Upper lobe of left lung (tissue), 6 donors: ENCODE results near the gene XRCC5. TPM values are rescaled to one million over a fixed set of nuclear protein-coding genes. Genes with fewer than 3 reads are reported as not detected.
A peak's percentile ranks its signal among the peaks of the same experiment; 100 is the strongest.

Experiments used
- ATAC-seq, 2 donors: fragments of 200-7000 bp; cut with Tn5 transposase; one replicate each; pipeline ENCODE4 v1.9.1; 2022; ENCODE audit warnings: mild to moderate bottlenecking in 2 of 2, moderate library complexity in 2 of 2; ENCODE audit not compliant: low FRiP score in 2 of 2
- DNase-seq, 2 donors: peaks; one replicate each; pipeline ENCODE4 v3.0.0-alpha.2; 2019 to 2020
- H3K27ac ChIP-seq, 4 donors: fragments of 200-600 bp; sonication (generic); one replicate each; pipeline ENCODE4 v1.5.1; 2016 to 2019
- H3K27me3 ChIP-seq, 4 donors: fragments of 200-600 bp; sonication (generic); one replicate each; pipeline ENCODE4 v1.5.1; 2017 to 2019
- H3K36me3 ChIP-seq, 4 donors: fragments of 200-600 bp; sonication (generic); one replicate each; pipeline ENCODE4 v1.5.1; 2016 to 2019
- H3K4me1 ChIP-seq, 4 donors: fragments of 200-600 bp; sonication (generic); one replicate each; pipeline ENCODE4 v1.5.1; 2018 to 2019
- H3K4me3 ChIP-seq, 4 donors: fragments of 200-600 bp; sonication (generic); one replicate each; pipeline ENCODE4 v1.5.1; 2017 to 2019; ENCODE audit warnings: mild to moderate bottlenecking in 2 of 4, moderate library complexity in 1 of 4
- H3K9me3 ChIP-seq, 4 donors: fragments of 200-600 bp; sonication (generic); one replicate each; pipeline ENCODE4 v1.5.1; 2018 to 2019
- CTCF ChIP-seq, 6 experiments: fragments of 450-650 bp in 4 of 6; fragments of 200-600 bp in 2 of 6; sonication (generic) in 2 of 6; IDR thresholded peaks; one replicate each; pipeline ENCODE4 v1.5.1; 2016 to 2019; ENCODE audit warnings: antibody characterized with exemption in 6 of 6
- EP300 ChIP-seq, 4 donors: sonication (generic); formaldehyde crosslinking; IDR thresholded peaks; one replicate each; pipeline ENCODE4 v1.5.1; 2017; ENCODE audit warnings: antibody characterized with exemption in 4 of 4, control low read depth in 2 of 4
- POLR2A ChIP-seq, 4 donors: fragments of 450-650 bp; IDR thresholded peaks; one replicate each; pipeline ENCODE4 v1.5.1; 2016 to 2017; ENCODE audit warnings: antibody characterized with exemption in 4 of 4, mild to moderate bottlenecking in 2 of 4
- POLR2AphosphoS5 ChIP-seq, 2 donors: sonication (generic); formaldehyde crosslinking; IDR thresholded peaks; one replicate each; pipeline ENCODE4 v1.5.1; 2017; ENCODE audit warnings: antibody characterized with exemption in 2 of 2
- WGBS, 2 donors: methylation state at CpG; one replicate each; pipeline ENCODE4 v1.1.5; 2017 to 2018; 5-methylcytosine and 5-hydroxymethylcytosine counted together
- total RNA-seq, 6 donors: library from RNA; depleted of rRNA in 4 of 6; stranded (reverse); fragments of >200 nt in 4 of 6; gene quantifications; one replicate each; pipeline versions ENCODE4 v1.1.0 to v1.2.1, GENCODE V29; 2016 to 2021
- donor health status: DM: no; HTN: no; CAD: no; lungs with moderate emphysema.
- donor health status: DM: no; HTN: yes; CAD: no; lungs with severe emphysema.

The XRCC5 gene
- total RNA-seq, 6 donors from 2014 or later: 57.3 to 163 (median 131) TPM

GRCh38 chr2:216171011-216171410, 61.9 kb downstream of the XRCC5 start:
- WGBS, 2 donors: 79 to 84% methylated on average over 3 of the region's 3 CpGs
- no peaks in the 10 kb centered on the region for H3K4me1 ChIP-seq
- ATAC-seq (peak in 1 of 2 donors; percentile 17), DNase-seq (no peak)
- H3K9me3 ChIP-seq: no peaks in the 10 kb centered on the region
- H3K36me3 ChIP-seq: peaks cover 7 to 78% (median 23%) of the 10 kb centered on the region in 4 donors
- TF ChIP-seq POLR2A (IDR thresholded peaks at IDR 0.05) (no peak), CTCF (IDR thresholded peaks at IDR 0.05) (no peak), EP300 (IDR thresholded peaks at IDR 0.05) (no peak), POLR2AphosphoS5 (IDR thresholded peaks at IDR 0.05) (no peak)
- H3K27ac ChIP-seq: no peak overlapping the region
- H3K27me3 ChIP-seq: no peaks in the 10 kb centered on the region
- H3K4me3 ChIP-seq: no peak overlapping the region

- no peak for TF ChIP-seq CTCF (IDR thresholded peaks at IDR 0.05)
- TF ChIP-seq EP300 (IDR thresholded peaks at IDR 0.05): no peak
- no peak for TF ChIP-seq POLR2AphosphoS5 (IDR thresholded peaks at IDR 0.05)
- no peak for TF ChIP-seq POLR2A (IDR thresholded peaks at IDR 0.05)
- Histone ChIP-seq H3K27ac (no peak overlapping the region), H3K9me3 (no peaks in the 10 kb centered on the region), H3K4me1 (no peaks in the 10 kb centered on the region), H3K27me3 (no peaks in the 10 kb centered on the region), H3K4me3 (no peak overlapping the region), H3K36me3 (peaks cover 0 to 67% (median 20%) of the 10 kb centered on the region in 4 donors)
- DNase-seq (no peak), ATAC-seq (no peak)
- WGBS, 2 donors: 93 to 95% methylated on average over 7 of the region's 7 CpGs
These were observed 63.3 kb downstream of the XRCC5 start for GRCh38 chr2:216172493-216172892.

GRCh38 chr2:216179015-216179414, 69.9 kb downstream of the XRCC5 start:
- DNase-seq (no peak), ATAC-seq (no peak)
- H3K4me3 ChIP-seq: no peak overlapping the region
- no peaks in the 10 kb centered on the region for H3K27me3 ChIP-seq
- WGBS, 2 donors: 74 to 93% methylated on average over 1 of the region's 1 CpG
- TF ChIP-seq POLR2A (IDR thresholded peaks at IDR 0.05) (no peak), POLR2AphosphoS5 (IDR thresholded peaks at IDR 0.05) (no peak), CTCF (IDR thresholded peaks at IDR 0.05) (no peak), EP300 (IDR thresholded peaks at IDR 0.05) (no peak)
- no peaks in the 10 kb centered on the region for H3K9me3 ChIP-seq
- H3K4me1 ChIP-seq: peaks cover 0 to 6% (median 2%) of the 10 kb centered on the region in 4 donors
- H3K27ac ChIP-seq: no peak overlapping the region
- H3K36me3 ChIP-seq: peaks cover 0 to 54% (median 11%) of the 10 kb centered on the region in 4 donors

GRCh38 chr2:216181351-216181750, 72.2 kb downstream of the XRCC5 start:
- ATAC-seq (no peak), DNase-seq (no peak)
- Histone ChIP-seq H3K27ac (no peak overlapping the region), H3K36me3 (peaks cover 0 to 35% (median 3%) of the 10 kb centered on the region in 4 donors), H3K27me3 (no peaks in the 10 kb centered on the region), H3K4me3 (no peak overlapping the region), H3K4me1 (peaks cover 0 to 6% (median 2%) of the 10 kb centered on the region in 4 donors), H3K9me3 (no peaks in the 10 kb centered on the region)
- TF ChIP-seq POLR2AphosphoS5 (IDR thresholded peaks at IDR 0.05): no peak
- no peak for TF ChIP-seq EP300 (IDR thresholded peaks at IDR 0.05)
- no peak for TF ChIP-seq POLR2A (IDR thresholded peaks at IDR 0.05)
- 95 to 96% methylated on average over 6 of the region's 6 CpGs for WGBS, 2 donors

- DNase-seq: no peak
- peaks cover 0 to 11% (median 5%) of the 10 kb centered on the region in 4 donors for H3K4me1 ChIP-seq
These were observed 72.9 kb downstream of the XRCC5 start for GRCh38 chr2:216181953-216182461.

More at GRCh38 chr2:216181953-216182461, 72.9 kb downstream of the XRCC5 start:
- WGBS, 2 donors: 82 to 87% methylated on average over 2 of the region's 2 CpGs
- ATAC-seq: no peak
- Histone ChIP-seq H3K4me3 (no peak overlapping the region), H3K27me3 (no peaks in the 10 kb centered on the region), H3K27ac (no peak overlapping the region), H3K36me3 (peaks cover 0 to 35% (median 3%) of the 10 kb centered on the region in 4 donors), H3K9me3 (no peaks in the 10 kb centered on the region)
- TF ChIP-seq POLR2AphosphoS5 (IDR thresholded peaks at IDR 0.05): no peak
- TF ChIP-seq CTCF (IDR thresholded peaks at IDR 0.05): no peak
- no peak for TF ChIP-seq POLR2A (IDR thresholded peaks at IDR 0.05)
- no peak for TF ChIP-seq EP300 (IDR thresholded peaks at IDR 0.05)
